OCI-LY1 (cell line): ENCODE data around the gene SLAMF1.

Source experiments
- CTCF ChIP-seq: fragments of 200-600 bp; sonication (generic), shearing (Covaris generic); IDR thresholded peaks from 2 replicates; pipeline ENCODE4 v1.5.1; 2017; ENCODE audit warnings: mild to moderate bottlenecking, antibody characterized with exemption, low read length, moderate library complexity, mixed read lengths
- EZH2 ChIP-seq: fragments of 200-600 bp; sonication (generic), shearing (Covaris generic); IDR thresholded peaks from 2 replicates; pipeline ENCODE4 v1.8.0; 2017; ENCODE audit warnings: borderline replicate concordance, mixed run types, mild to moderate bottlenecking, antibody characterized with exemption, low read length, moderate library complexity, mixed read lengths

GRCh38 chr1:160634543-160635491, 12.0 kb downstream of the SLAMF1 start:
- TF ChIP-seq CTCF (no peak), EZH2 (no peak)
